Cardiac muscle cell (in vitro differentiated cells and primary cell): Measurements from ENCODE around the gene EPB41L5. TPM values are rescaled to one million over a fixed set of nuclear protein-coding genes. Genes with fewer than 3 reads are reported as not detected.

Experiments used
- DNase-seq, 2 donors: peaks; one replicate each; pipeline versions ENCODE4 v3.0.0 to v3.0.0-alpha.2; 2010 to 2017; ENCODE audit warnings: low read depth in 1 of 2, low spot score in 1 of 2
- H3K27ac ChIP-seq: fragments of 200-600 bp; sonication (generic); 2 replicates; pipeline ENCODE4 v1.5.1; 2016
- H3K27me3 ChIP-seq: fragments of 200-600 bp; sonication (generic); 2 replicates; pipeline ENCODE4 v1.6.0; 2016; ENCODE audit warnings: control low read depth
- H3K36me3 ChIP-seq: fragments of 200-600 bp; sonication (generic); 2 replicates; pipeline ENCODE4 v1.5.1; 2016; ENCODE audit warnings: control low read depth
- H3K4me1 ChIP-seq: fragments of 200-600 bp; sonication (generic); 2 replicates; pipeline ENCODE4 v1.8.1; 2017; ENCODE audit warnings: low read depth, mild to moderate bottlenecking, mixed run types
- H3K4me3 ChIP-seq: fragments of 200-600 bp; sonication (generic); 2 replicates; pipeline ENCODE4 v1.5.1; 2016; ENCODE audit warnings: mild to moderate bottlenecking
- H3K9me3 ChIP-seq: fragments of 200-600 bp; sonication (generic); 2 replicates; pipeline ENCODE4 v1.5.1; 2017; ENCODE audit warnings: low read depth, mild to moderate bottlenecking, control low read depth
- polyA plus RNA-seq: library from polyadenylated mRNA; unstranded; fragments of >200 nt; fragmentation: Nextera tagmentation; extraction: Ambion mirVana; gene quantifications from 2 replicates; pipeline ENCODE4 v1.2.1, GENCODE V29; 2016
- total RNA-seq: library from RNA; depleted of rRNA; stranded (reverse); fragments of >200 nt; gene quantifications from 2 replicates; pipeline ENCODE4 v1.2.3, GENCODE V29; 2016
- TF ChIP-seq, protein P1 (sequence below): IDR thresholded peaks from 2 replicates; pipeline ENCODE4 v1.5.1; 2012; ENCODE audit warnings: low read depth, mild to moderate bottlenecking, low read length

The EPB41L5 gene
- total and polyA plus RNA-seq, 2 experiments from 2014 or later: 14.9 to 24.6 TPM

- H3K4me3 ChIP-seq: no peak overlapping the region
- no peaks in the 10 kb centered on the region for H3K9me3 ChIP-seq
- no peaks in the 10 kb centered on the region for H3K4me1 ChIP-seq
- DNase-seq: no peak
- no peaks in the 10 kb centered on the region for H3K36me3 ChIP-seq
- no peaks in the 10 kb centered on the region for H3K27me3 ChIP-seq
- TF ChIP-seq, protein P1, sequence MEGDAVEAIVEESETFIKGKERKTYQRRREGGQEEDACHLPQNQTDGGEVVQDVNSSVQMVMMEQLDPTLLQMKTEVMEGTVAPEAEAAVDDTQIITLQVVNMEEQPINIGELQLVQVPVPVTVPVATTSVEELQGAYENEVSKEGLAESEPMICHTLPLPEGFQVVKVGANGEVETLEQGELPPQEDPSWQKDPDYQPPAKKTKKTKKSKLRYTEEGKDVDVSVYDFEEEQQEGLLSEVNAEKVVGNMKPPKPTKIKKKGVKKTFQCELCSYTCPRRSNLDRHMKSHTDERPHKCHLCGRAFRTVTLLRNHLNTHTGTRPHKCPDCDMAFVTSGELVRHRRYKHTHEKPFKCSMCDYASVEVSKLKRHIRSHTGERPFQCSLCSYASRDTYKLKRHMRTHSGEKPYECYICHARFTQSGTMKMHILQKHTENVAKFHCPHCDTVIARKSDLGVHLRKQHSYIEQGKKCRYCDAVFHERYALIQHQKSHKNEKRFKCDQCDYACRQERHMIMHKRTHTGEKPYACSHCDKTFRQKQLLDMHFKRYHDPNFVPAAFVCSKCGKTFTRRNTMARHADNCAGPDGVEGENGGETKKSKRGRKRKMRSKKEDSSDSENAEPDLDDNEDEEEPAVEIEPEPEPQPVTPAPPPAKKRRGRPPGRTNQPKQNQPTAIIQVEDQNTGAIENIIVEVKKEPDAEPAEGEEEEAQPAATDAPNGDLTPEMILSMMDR: no peak
- no peak overlapping the region for H3K27ac ChIP-seq
Observed at GRCh38 chr2:120001471-120001870, 11.4 kb upstream of the EPB41L5 start.

- DNase-seq: no peak
- Histone ChIP-seq H3K4me1 (no peaks in the 10 kb centered on the region), H3K9me3 (no peaks in the 10 kb centered on the region), H3K4me3 (no peak overlapping the region), H3K36me3 (no peaks in the 10 kb centered on the region), H3K27ac (no peak overlapping the region), H3K27me3 (no peaks in the 10 kb centered on the region)
- TF ChIP-seq, protein P1: no peak
Observed at GRCh38 chr2:120004254-120004653, 8.6 kb upstream of the EPB41L5 start.

- Histone ChIP-seq H3K27me3 (no peaks in the 10 kb centered on the region), H3K4me3 (no peak overlapping the region), H3K27ac (no peak overlapping the region), H3K9me3 (no peaks in the 10 kb centered on the region), H3K4me1 (no peaks in the 10 kb centered on the region), H3K36me3 (no peaks in the 10 kb centered on the region)
- TF ChIP-seq, protein P1: no peak
- no peak for DNase-seq
Observed at GRCh38 chr2:120005834-120006521, 6.9 kb upstream of the EPB41L5 start.

DNA sequence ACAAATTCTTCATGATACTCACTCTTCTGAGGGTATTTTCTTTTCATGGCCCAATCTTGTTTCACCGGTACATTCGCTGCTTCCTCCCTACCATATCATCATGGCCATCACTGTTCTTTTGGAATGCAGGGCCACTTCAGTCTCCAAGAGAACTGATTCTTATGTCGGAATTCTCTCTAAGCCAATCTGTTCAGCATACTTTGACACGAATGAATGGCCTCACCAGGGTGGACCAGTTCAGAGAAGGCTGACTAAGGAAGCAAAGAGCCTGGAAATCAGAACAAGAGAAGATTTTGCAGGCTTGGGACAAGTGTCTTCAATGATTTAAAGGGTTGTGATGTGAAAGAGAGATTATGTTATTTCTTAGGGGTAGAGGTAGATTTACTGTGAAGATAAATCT lies 5.0 kb upstream of the EPB41L5 start:
- H3K36me3 ChIP-seq: no peaks in the 10 kb centered on the region
- no peak for DNase-seq
- TF ChIP-seq, protein P1: no peak
- no peaks in the 10 kb centered on the region for H3K27me3 ChIP-seq
- H3K4me1 ChIP-seq: no peaks in the 10 kb centered on the region
- no peaks in the 10 kb centered on the region for H3K9me3 ChIP-seq
- no peak overlapping the region for H3K4me3 ChIP-seq
- H3K27ac ChIP-seq: no peak overlapping the region

- no peaks in the 10 kb centered on the region for H3K27me3 ChIP-seq
- DNase-seq: no peak
- H3K4me1 ChIP-seq: peaks cover 4% of the 10 kb centered on the region
- H3K36me3 ChIP-seq: no peaks in the 10 kb centered on the region
- H3K4me3 ChIP-seq: peak overlapping the region; percentile 79
- peak overlapping the region; percentile 91 for H3K27ac ChIP-seq
- H3K9me3 ChIP-seq: no peaks in the 10 kb centered on the region
- TF ChIP-seq, protein P1: no peak
Observed at GRCh38 chr2:120012363-120012762, 514 bp upstream of the EPB41L5 start.
